Smooth muscle cell (in vitro differentiated cells): Measurements from ENCODE around the gene MACROD2. TPM values are rescaled to one million over a fixed set of nuclear protein-coding genes. Genes with fewer than 3 reads are reported as not detected.

ENCODE experiments used
- DNase-seq: peaks from one replicate; lab custom pipeline; 2025; ENCODE audit not compliant: unreplicated experiment; lab: John Stamatoyannopoulos, UW
- H2AFZ ChIP-seq: fragments of 200-600 bp; sonication (generic); 2 replicates; pipeline ENCODE4 v1.6.0; 2016; ENCODE audit warnings: antibody characterized with exemption, low read depth, mild to moderate bottlenecking
- H3F3A ChIP-seq: fragments of 200-600 bp; sonication (generic); 2 replicates; pipeline ENCODE4 v1.6.0; 2017; ENCODE audit warnings: antibody characterized with exemption, low read depth
- H3K27ac ChIP-seq: fragments of 200-600 bp; sonication (generic); 2 replicates; pipeline ENCODE4 v1.5.1; 2016; ENCODE audit warnings: low read depth, mild to moderate bottlenecking
- H3K27me3 ChIP-seq: fragments of 200-600 bp; sonication (generic); 2 replicates; pipeline ENCODE4 v1.6.1; 2016; ENCODE audit warnings: low read depth, mild to moderate bottlenecking
- H3K36me3 ChIP-seq: fragments of 200-600 bp; sonication (generic); 2 replicates; pipeline ENCODE4 v1.5.1; 2016; ENCODE audit warnings: low read depth
- H3K4me1 ChIP-seq: fragments of 200-600 bp; sonication (generic); 2 replicates; pipeline ENCODE4 v1.5.1; 2016; ENCODE audit warnings: low read depth
- H3K4me2 ChIP-seq: fragments of 200-600 bp; sonication (generic); 2 replicates; pipeline ENCODE4 v1.6.0; 2016; ENCODE audit warnings: mild to moderate bottlenecking
- H3K4me3 ChIP-seq: fragments of 200-600 bp; sonication (generic); 2 replicates; pipeline ENCODE4 v1.5.1; 2016; ENCODE audit warnings: mild to moderate bottlenecking
- H3K79me2 ChIP-seq: fragments of 200-600 bp; sonication (generic); 2 replicates; pipeline ENCODE4 v1.6.0; 2016; ENCODE audit warnings: low read depth, mild to moderate bottlenecking
- H3K9ac ChIP-seq: fragments of 200-600 bp; sonication (generic); 2 replicates; pipeline ENCODE4 v1.6.0; 2016; ENCODE audit warnings: low read depth
- H3K9me3 ChIP-seq: fragments of 200-600 bp; sonication (generic); replicated peaks from 2 replicates; pipeline ENCODE4 v1.5.1; 2016; ENCODE audit warnings: low read depth
- H4K20me1 ChIP-seq: fragments of 200-600 bp; sonication (generic); 2 replicates; pipeline ENCODE4 v1.6.0; 2016; ENCODE audit warnings: low read depth
- CTCF ChIP-seq: fragments of 200-600 bp; sonication (generic); IDR thresholded peaks from 2 replicates; pipeline ENCODE4 v1.5.1; 2017; ENCODE audit warnings: borderline replicate concordance, mild to moderate bottlenecking, antibody characterized with exemption; ENCODE audit not compliant: insufficient read depth, poor library complexity, severe bottlenecking
- WGBS: methylation state at CpG from one replicate; pipeline ENCODE4 v1.1.7; 2016; ENCODE audit warnings: low lambda C conversion rate; 5-methylcytosine and 5-hydroxymethylcytosine counted together
- polyA plus RNA-seq: library from polyadenylated mRNA; unstranded; fragments of >200 nt; fragmentation: Nextera tagmentation; extraction: Ambion mirVana; gene quantifications from 2 replicates; pipeline ENCODE4 v1.2.1, GENCODE V29; 2016
- total RNA-seq: library from RNA; depleted of rRNA; stranded (reverse); fragments of >200 nt; gene quantifications from 2 replicates; pipeline ENCODE4 v1.2.3, GENCODE V29; 2014

The MACROD2 gene
- total and polyA plus RNA-seq, 2 experiments from 2014 or later, result 0.04 to 0.32 TPM

- H3F3A ChIP-seq, result no peaks in the 10 kb centered on the region
- no peaks in the 10 kb centered on the region for H3K9me3 ChIP-seq
- no peak overlapping the region for H3K4me3 ChIP-seq
- 97% methylated on average over 2 of the region's 2 CpGs for WGBS
- no peak for DNase-seq
- no peaks in the 10 kb centered on the region for H3K27me3 ChIP-seq
- no peaks in the 10 kb centered on the region for H4K20me1 ChIP-seq
- peaks cover 3% of the 10 kb centered on the region for H3K4me1 ChIP-seq
- TF ChIP-seq CTCF, result no peak
- H3K4me2 ChIP-seq, result no peak overlapping the region
- no peaks in the 10 kb centered on the region for H3K36me3 ChIP-seq
- no peak overlapping the region for H2AFZ ChIP-seq
- H3K9ac ChIP-seq, result no peak overlapping the region
- no peak overlapping the region for H3K27ac ChIP-seq
- H3K79me2 ChIP-seq, result no peaks in the 10 kb centered on the region
Measured at GRCh38 chr20:15494851-15495250, 1499.5 kb downstream of the MACROD2 start.

- H3K27me3 ChIP-seq, result no peaks in the 10 kb centered on the region
- H3K4me3 ChIP-seq, result no peak overlapping the region
- WGBS, result 94% methylated on average over 3 of the region's 3 CpGs
- H3F3A ChIP-seq, result no peaks in the 10 kb centered on the region
- H3K36me3 ChIP-seq, result no peaks in the 10 kb centered on the region
- H2AFZ ChIP-seq, result no peak overlapping the region
- H3K4me1 ChIP-seq, result peaks cover 3% of the 10 kb centered on the region
- H3K4me2 ChIP-seq, result no peak overlapping the region
- no peak for TF ChIP-seq CTCF
- no peaks in the 10 kb centered on the region for H3K79me2 ChIP-seq
- H4K20me1 ChIP-seq, result no peaks in the 10 kb centered on the region
- H3K9me3 ChIP-seq, result no peaks in the 10 kb centered on the region
- H3K9ac ChIP-seq, result no peak overlapping the region
- no peak overlapping the region for H3K27ac ChIP-seq
- no peak for DNase-seq
Measured at GRCh38 chr20:15496501-15497039, 1501.3 kb downstream of the MACROD2 start.

- Histone ChIP-seq H2AFZ (no peak overlapping the region), H3K4me2 (no peak overlapping the region), H3K4me3 (no peak overlapping the region), H3K79me2 (no peaks in the 10 kb centered on the region), H4K20me1 (no peaks in the 10 kb centered on the region), H3K4me1 (peaks cover 3% of the 10 kb centered on the region), H3K9me3 (no peaks in the 10 kb centered on the region), H3K27me3 (no peaks in the 10 kb centered on the region), H3K36me3 (no peaks in the 10 kb centered on the region), H3F3A (no peaks in the 10 kb centered on the region), H3K9ac (no peak overlapping the region), H3K27ac (no peak overlapping the region)
- no peak for TF ChIP-seq CTCF
- 94% methylated on average over 2 of the region's 2 CpGs for WGBS
- no peak for DNase-seq
Measured at GRCh38 chr20:15498926-15499325, 1503.6 kb downstream of the MACROD2 start.

GRCh38 chr20:15506311-15506710 is 1511.0 kb downstream of the MACROD2 start:
- H3F3A ChIP-seq, result no peaks in the 10 kb centered on the region
- H3K9ac ChIP-seq, result no peak overlapping the region
- H4K20me1 ChIP-seq, result no peaks in the 10 kb centered on the region
- no peak for DNase-seq
- H3K4me3 ChIP-seq, result no peak overlapping the region
- no peak for TF ChIP-seq CTCF
- no peak overlapping the region for H3K27ac ChIP-seq
- H3K4me2 ChIP-seq, result no peak overlapping the region
- no peak overlapping the region for H2AFZ ChIP-seq
- H3K27me3 ChIP-seq, result no peaks in the 10 kb centered on the region
- H3K79me2 ChIP-seq, result no peaks in the 10 kb centered on the region
- no peaks in the 10 kb centered on the region for H3K36me3 ChIP-seq
- H3K4me1 ChIP-seq, result no peaks in the 10 kb centered on the region
- WGBS, result 91% methylated on average over 5 of the region's 5 CpGs
- no peaks in the 10 kb centered on the region for H3K9me3 ChIP-seq
